HG02973 (cell line): Measurements from ENCODE around the gene IER5.
A peak's percentile ranks its signal among the peaks of the same experiment; 100 is the strongest.

Experiments
- ATAC-seq: cut with Tn5 transposase; IDR thresholded peaks from one replicate; pipeline ENCODE4 v1.9.1; 2021; ENCODE audit warnings: moderate library complexity; ENCODE audit not compliant: unreplicated experiment

The IER5 gene

DNA sequence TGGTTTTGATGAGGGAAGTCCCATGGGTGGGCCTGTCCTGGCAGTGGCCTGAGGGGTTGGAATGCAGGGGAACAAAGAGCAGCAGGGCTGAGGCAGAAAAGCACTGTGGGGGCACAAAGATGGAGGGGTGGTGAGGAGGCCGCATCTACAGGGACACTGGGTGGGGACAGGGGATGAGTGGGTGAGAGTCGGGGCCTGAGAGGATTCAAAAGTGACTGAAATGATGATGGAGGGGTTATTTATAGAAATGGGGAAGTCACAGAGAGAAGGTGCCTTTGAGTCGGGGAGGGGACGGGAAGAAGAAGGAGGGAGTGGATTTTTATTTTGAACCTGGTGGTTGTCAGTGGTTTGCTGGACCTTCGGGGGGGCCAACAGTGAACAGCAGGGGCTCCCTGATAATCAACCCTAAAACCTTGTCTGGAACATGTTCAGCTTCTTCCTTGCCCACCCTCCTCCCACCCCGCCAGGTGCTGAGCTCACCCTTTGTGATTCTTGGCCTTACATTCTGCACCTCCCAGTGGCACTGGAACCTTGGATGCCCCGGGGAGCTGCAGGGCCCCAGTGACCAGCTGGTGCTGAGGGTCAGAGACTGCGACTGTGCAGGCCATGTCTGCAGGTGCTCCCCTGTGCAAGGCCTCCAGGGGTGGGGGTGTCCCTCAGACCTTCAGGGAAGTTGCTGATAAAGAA lies 42.9 kb downstream of the IER5 start:
- ATAC-seq: peak; percentile 27

DNA sequence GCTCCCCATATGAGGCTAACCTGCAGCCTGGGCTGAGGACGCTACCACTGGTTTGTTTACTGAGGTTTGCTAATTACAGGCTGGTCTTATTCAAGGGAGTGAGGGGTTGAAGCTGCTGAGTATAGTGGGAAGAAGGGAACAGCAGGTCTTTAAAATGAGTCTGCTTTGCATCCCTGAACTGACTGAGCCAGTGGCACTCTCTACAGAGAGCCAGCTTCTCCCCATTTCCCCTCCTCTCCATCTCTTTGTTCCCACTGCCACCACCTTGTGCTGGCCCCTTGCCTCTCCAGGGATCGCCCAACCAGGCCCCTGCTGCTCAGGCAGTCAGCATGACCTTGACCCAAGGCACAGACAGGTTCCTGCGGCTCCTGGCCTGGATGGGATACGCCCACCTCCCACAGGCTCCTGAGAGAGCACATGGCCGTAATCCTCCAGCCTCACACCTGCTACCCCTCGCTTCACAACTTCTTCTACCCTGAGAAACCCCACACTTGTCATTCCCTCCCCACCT lies 45.0 kb downstream of the IER5 start:
- no peak for ATAC-seq

DNA sequence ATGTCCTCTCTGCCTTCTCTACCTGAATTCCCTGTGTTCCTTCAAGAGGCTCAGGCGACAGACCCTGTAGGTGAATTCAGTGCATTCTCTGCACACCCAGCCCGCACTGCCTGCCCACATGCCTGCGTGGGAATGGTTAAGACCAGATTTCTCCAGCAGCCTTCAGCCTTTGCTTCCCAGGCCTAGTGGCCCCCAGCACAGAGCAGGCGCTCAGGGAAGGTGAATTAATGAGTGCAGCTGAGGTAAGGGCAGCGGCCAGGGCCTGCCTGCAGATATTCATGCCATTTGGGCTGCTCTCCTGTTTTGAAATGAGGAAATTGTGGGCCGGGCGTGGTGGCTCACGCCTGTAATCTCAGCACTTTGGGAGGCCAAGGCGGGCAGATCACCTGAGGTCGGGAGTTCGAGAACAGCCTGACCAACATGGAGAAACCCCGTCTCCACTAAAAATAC lies 45.5 kb downstream of the IER5 start:
- ATAC-seq: no peak

DNA sequence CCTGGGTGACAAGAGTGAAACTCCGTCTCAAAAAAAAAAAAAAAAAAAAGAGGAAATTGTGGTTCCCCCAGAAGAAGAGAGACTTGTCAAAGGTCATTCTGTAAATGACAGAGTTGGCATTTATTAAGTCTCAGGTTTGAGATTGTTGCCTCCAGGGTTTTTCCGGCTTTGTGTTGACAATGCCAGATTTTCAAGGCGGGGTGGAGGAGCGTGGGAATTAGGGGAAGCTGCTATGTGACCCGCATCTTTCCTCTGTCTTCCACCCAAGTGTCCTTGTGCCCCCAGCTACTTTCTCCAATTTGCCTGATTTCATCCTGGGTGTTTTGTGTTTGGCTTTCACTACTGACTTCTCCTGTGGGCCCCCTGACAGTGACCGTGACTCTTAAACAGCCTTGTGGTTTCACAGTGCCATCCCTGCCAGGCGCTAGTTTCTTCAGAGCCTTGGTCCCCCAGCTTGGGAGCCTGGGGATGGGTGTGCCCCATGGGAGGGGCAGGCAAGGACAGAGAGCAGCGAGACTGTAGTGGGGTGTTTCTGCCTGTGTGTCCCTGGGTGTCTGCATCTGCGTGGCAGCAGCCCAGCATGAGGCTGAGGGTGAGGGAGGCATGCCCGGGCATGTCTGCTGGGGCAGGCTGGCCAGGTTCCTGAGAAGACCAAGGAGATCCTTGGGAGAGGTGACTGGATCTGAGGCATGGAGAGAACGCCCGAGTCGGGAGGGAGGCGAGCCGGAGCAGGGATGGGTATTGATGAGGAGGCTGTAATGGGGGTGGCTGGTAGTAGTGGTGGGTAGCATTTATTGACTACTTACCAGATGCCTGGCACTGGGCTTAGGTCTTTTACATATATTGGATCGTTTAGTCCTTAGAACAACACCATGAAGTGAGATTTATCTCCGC lies 46.3 kb downstream of the IER5 start:
- peak; percentile 34 for ATAC-seq

DNA sequence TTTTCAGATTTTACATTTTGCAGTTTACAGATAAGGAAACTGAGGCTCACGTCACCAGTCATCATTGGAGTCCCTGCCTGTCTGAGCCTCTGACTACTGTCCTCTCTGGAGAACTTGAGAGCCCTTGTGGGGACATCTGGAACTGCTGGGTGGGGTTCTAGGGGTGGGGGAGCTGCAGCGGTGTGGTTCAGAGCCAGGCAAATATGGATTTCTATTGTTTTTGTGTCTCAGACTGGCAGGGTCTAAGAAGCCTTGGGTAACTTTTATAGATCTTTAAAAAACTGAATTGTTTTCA lies 46.9 kb downstream of the IER5 start:
- ATAC-seq: no peak

DNA sequence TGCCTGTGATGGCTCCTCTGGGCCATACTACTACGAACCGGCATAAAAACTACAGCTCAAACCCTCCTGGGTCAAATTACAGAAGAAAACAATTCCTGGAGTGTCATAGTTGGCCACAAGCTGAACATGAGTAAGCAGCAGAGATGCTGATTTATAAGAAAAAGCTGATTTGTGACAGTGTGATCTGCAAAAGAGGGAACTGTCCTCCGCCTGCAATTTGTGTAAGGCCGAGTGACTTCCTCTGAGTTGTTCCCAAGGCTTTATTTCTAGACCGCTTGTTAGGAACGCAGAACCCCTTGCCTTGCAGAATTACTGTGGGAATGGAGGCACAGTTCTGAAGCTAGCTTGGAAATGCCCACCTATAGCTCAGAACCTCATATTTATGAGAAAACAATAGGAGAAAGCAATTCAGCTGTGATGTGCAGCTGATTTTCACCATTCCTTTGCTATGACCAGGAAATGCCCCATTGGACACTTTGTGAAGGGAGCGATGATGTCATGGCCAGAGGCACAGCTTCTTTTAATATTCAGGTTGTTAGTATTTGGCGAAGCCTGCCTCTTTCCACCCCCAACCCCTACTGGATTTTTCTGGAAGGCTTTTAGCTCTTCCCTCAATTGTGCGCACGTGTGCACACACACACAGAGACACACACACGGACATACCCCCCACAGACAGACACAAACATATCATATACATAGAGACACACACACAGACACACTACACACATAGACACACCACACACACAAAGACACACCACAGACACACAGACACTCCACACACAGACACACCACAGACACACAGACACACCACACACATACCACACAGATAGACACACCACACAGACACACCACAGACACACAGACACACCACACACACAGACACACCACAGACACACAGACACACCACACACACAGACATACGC lies 47.6 kb downstream of the IER5 start:
- ATAC-seq: no peak

DNA sequence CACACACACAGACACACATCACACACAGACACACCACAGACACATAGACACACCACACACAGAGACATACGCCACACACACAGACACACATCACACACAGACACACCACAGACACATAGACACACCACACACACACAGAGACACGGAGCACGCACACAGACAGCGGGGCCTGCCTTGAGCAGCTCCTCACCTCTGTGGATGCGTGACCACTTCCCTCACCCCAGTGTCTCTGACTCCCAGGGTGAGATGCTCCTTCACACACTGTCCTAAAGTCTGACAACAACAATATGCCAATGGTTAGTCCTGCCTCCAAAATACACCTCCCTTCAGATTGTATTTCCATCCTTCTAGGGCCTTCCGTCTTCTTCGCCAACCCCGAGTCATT lies 48.2 kb downstream of the IER5 start:
- no peak for ATAC-seq

DNA sequence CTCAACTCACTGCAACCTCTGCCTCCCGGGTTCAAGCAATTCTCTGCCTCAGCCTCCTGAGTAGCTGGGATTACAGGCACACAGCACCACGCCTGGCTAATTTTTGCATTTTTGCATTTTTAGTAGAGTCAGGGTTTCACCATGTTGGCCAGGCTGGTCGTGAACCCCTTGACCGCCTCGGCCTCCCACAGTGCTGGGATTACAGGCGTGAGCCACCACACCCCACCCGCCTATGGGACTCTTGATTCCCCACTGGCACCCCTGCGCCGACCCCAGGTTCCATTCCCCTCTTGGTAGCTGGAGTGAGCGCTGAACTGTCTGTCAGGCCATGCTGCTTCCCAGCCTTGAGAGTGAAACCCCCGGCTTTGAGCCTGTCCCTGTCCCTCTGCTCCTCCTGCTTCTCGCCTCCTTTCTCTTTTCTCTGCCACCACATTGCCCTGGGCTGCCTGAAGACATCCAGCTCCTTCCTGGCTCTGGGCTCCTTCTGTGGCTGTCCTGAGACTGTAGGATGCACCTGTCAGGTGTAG lies 48.8 kb downstream of the IER5 start:
- no peak for ATAC-seq

DNA sequence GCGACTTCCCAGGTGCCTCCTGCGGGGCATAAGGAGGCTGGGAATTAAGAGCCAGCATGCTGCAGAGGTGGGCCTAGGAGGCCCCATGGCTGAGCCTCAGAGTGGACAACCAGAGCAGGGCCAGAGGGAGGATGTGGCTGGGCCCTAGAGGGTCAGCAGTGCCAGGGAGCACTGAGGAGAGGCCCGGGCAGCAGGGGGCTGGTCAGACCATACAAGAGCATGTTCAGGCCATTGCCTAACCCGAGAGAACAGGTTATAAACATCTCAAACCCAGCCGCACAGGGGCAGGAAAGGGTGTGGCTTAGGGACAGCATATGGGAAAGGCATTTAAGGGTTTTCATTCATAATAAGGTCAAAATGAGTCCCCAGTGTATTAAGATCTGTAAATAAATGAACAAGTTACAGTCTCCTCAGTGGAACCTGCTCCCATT lies 51.1 kb downstream of the IER5 start:
- ATAC-seq: no peak

DNA sequence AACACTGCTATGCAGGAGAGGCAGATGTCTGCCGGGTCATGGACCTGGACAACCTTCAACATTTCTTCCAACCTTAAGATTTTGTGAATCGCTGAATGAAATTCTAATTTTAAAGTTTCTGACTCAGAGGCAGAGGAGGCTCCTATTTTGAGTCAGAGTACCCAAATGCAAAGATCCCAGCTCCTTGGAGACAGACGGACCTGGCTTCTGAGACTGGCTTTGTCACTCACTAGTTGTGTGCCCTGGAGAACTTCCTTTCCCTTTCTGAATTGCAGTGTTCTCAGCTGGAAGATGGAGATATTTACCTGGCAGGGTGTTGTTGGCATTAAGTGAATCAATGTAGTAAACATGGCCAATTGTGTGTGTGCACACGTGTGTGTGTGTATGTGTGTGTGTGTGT lies 51.9 kb downstream of the IER5 start:
- no peak for ATAC-seq

DNA sequence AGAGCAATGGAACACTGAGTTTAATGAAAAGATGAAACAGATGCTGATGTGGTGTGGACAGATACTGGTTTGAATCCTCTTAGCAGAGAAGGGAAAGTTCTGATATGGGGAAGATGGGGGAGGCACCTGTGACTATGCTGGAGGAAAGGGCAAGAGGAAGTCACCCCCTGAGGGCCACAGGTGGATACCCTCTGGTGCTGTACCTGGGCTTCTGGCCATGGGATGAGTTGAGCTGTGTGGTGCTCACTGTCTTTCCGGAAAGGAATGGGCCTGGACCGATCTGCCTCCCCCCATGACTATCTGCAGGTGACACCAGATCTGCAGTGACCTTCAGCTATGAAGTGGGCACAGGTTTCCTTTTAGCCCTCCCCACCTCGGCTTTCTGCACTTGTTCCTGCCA lies 52.4 kb downstream of the IER5 start:
- no peak for ATAC-seq

DNA sequence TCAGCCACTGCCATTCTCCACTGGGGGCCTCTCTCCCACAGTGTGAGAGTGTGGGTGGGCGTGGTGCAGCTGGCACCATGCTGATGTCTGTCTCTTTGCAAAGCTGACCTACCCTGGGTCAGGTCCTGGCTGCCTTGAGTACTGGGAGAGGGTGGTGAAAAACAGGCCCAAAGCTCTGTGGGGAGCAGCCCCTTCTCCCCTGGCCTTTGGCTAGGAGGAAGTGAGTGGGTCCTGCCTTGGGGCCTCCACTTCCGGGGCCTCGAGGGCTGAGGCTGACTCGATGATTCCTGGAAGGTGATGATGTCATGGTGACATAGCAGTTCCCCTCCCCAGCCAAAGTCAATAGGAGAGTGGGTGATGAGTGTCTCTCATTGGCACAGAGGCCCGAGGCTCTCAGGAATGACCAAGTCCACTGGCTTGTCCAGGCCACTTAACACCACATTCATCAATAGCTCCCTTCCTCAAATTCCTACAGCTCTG lies 53.0 kb downstream of the IER5 start:
- ATAC-seq: no peak
